ENCODE measurements around the gene SPAG9.

Gene SPAG9

DNA sequence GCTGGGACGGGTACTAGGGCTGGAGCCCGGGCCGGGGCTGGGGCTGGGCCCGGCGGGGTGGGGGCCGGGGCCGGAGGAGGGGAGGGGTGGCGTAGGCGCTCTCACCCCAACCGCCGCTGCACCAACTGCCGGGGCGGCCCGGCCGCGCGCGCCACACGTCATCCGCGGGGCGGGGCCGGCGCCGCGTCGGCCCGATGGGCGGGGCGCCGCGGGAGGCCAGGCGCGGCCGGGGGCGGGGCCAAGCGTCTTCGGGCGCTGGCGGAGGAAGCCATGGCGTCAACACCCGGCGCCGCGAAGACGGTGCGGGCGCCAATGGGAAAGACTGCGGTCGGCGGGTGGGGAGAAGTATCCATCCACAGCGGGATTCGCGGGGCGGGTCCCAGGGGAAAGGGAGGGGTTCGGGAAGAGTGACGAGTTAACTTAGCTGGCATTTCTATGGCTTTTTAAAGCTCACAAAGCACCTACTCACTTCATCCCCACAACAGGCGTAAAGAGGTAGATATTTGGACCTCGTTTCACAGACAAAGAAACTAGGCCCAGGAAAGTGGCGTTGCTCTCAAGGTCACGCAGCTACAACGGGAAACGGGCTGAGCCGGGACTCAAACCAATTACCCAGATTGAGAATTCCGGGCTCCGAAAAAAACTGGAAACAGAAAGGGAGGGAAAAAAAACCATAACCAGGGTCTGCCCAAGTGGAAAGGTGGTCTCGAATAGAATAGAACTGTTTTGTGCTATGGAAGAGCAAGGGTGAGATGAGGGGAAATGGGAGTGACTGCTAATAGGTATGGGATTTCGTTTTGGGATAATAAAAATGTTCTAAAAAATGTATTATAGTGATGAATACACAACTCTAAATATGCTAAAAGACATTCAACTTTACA, at the start of gene SPAG9:
TSS of gene SPAG9 (minus strand) at position 130 of the 881 bp plus-strand sequence. CDS start 212 bp downstream, outside the sequence.
- in situ Hi-C loops (cut with HindIII; ENCODE audit: low sequenced_read_pairs) = no loop called here

DNA sequence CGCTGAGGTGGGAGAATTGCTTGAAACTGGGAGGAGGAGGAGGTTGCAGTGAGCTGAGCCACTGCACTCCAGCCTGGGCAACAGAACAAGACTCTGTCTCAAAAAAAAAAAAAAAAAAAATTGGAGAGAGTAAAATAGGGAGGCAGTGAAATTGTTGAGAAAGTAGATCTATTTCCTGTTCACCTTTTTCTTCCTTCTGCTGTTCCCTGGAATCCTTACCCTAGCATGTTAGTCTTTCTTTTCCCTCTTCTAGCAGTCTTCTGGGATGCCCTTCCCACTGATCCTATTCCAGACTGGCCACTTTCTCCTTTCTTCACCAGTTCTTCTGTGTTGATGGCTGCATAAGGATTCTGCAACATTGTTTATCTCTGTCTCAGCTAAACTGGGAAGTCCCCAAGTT, 48.7 kb upstream of the SPAG9 start:
- in situ Hi-C loops (cut with HindIII; ENCODE audit: low sequenced_read_pairs) = no loop called here

GRCh38 chr17:51166987-51167931, 46.6 kb upstream of the SPAG9 start:
- in situ Hi-C loops (cut with HindIII; ENCODE audit: low sequenced_read_pairs) = no loop called here

DNA sequence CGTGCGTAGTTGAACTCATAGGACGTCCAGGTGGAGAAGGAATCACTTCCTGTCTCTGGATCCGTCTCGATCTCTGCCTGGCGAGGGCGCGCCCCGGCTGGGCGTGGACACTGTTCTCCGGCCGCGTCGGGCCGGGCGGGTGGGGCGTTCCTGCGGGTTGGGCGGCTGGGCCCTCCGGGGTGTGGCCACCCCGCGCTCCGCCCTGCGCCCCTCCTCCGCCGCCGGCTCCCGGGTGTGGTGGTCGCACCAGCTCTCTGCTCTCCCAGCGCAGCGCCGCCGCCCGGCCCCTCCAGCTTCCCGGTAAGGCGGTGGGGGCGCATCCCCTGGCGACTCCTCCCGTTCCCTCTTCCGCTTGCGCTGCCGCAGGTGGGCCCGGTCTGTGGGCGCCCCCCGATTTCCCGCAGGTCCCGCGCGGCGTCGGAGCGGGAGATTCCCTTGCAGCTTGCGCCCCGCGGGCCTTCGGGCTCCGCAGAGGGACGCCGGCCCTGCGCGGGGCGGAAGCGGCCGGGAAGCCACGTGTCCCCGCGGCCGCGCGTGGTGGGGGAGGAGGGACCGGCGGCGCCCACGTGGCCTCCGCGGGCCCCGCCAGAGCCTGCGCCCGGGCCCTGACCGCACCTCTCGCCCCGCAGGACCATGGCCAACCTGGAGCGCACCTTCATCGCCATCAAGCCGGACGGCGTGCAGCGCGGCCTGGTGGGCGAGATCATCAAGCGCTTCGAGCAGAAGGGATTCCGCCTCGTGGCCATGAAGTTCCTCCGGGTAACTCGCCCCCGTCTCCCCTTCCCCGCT, 45.7 kb upstream of the SPAG9 start, which contains the start of gene NME2:
TSS of gene NME2 (plus strand) at position 214 of the 789 bp plus-strand sequence. CDS start at position 634, 420 bp downstream.
- in situ Hi-C loops (cut with HindIII; ENCODE audit: low sequenced_read_pairs) = no loop called here

DNA sequence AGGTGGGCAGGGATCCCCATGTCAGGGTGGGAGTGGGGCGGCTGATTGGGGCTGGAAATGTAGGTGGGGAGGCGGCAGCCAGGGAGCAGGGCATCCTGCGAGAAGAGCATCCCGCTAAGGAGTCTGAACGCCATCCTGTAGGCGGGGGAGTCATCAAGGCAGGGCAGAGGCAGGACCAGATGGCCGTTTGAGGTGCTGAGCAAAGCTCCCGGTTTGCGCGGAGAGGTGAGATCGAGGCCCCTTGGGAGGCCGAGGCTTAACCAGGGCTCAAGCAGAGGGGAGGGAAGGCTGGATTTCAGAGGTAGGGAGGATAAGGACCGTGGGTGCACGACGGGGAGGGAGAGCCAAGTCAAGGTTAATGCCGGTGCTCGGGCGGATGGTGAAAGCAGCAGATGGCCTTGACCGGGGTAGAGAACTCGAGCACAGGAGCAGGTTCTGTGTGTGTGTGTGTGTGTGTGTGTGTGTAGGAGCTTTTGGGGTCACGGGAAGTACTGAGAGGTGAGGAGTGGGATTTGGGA, 45.1 kb upstream of the SPAG9 start:
- in situ Hi-C loops (cut with HindIII; ENCODE audit: low sequenced_read_pairs) = no loop called here

DNA sequence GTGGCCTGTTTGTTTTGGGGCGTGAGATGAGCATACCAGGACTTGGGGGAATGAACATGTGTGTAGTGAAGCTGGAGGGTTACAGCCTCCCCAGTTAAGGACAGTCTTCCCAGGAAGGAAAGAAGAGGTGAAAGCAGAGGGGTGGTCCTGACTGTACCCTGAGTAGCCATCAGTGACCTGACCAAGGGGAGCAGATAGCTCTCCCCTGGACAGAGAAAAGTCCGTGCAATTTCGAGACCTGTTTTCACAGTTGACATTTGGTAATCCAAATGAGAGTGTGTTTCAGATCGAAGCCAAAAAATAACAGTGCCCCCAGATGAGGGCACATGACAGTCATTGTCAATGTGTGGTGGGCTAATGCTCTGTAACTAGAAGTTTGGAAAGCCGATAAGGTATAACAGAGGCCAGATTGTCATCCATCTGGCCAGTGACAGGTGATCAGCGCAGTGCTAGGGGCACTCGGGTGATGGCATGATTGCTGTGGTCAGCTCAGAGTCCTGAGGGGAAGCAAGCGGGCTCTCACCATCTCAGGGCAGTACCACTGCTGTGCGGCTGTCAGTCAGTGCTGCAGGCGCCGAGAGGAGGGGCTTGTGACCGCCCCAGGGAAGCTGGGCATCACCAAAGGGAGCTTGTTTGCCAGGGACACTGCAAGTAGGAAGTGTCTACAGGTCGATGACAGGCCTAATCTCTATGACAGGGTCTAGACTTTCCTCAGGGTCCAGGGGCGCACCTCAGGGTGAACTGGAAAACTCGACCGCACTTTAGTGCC, 44.4 kb upstream of the SPAG9 start:
- in situ Hi-C loops (cut with HindIII; ENCODE audit: low sequenced_read_pairs) = no loop called here

GRCh38 chr17:51161541-51161940, 40.9 kb upstream of the SPAG9 start:
- in situ Hi-C loops (cut with HindIII; ENCODE audit: low sequenced_read_pairs) = no loop called here

GRCh38 chr17:51159604-51160003, 38.9 kb upstream of the SPAG9 start:
- in situ Hi-C loops (cut with HindIII; ENCODE audit: low sequenced_read_pairs) = no loop called here

DNA sequence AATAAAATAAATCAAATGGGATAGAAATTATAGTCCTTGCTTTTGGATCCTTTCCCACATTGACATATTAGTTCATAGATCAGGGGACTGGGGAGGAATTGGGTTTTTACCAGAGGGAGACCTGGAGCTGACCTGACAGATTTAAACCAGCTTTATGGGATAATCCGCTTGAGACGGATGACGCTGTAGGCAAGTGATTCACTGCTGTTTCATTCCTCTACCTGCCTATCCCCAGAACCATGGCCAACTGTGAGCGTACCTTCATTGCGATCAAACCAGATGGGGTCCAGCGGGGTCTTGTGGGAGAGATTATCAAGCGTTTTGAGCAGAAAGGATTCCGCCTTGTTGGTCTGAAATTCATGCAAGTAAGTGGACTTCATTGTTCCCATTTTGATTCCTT, 34.7 kb upstream of the SPAG9 start:
- in situ Hi-C loops (cut with HindIII; ENCODE audit: low sequenced_read_pairs) = no loop called here

DNA sequence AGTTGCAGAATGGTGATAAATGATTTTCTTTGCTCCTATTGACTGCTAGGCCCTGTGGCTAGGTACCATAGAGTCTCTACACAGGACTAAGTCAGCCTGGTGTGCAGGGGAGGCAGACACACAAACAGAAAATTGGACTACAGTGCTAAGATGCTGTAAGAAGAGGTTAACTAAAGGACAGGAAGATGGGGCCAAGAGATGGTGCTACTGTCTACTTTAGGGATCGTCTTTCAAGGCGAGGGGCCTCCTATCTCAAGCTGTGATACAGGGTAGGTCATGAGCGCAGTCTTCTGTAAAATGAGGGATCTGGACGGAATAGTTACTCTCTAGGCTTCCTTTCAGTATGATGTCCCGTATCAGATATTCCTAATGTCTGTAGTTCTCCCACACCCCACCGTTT, 33.5 kb upstream of the SPAG9 start:
- in situ Hi-C loops (cut with HindIII; ENCODE audit: low sequenced_read_pairs) = no loop called here

- in situ Hi-C loops (cut with HindIII; ENCODE audit: low sequenced_read_pairs) = no loop called here
Observed at GRCh38 chr17:51153210-51154072, 32.8 kb upstream of the SPAG9 start, which contains the start of gene NME1. TSS of gene NME1 (plus strand) at chr17:51153559. CDS start at chr17:51155655, 2,096 bp downstream.

DNA sequence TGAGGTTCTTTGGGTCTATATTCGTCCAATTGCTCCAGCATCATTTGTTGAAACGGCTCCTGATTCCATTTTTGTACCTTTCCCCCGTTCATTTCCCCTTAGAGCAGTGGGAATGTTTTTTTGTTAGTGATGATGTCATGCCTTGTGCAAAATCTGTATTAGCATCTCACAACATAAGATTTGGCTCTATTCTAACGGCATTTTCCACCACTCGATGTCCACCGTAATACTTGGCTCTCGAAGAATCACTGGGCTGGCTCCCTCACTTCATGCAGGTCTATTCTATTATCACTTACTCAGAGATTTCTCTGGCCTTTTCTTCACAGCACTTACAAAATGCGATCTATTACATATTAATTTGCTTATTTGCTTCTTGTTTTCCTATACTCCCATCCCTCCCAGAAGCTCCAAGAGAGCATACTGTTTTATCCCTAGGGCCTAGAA, 32.1 kb upstream of the SPAG9 start:
- in situ Hi-C loops (cut with HindIII; ENCODE audit: low sequenced_read_pairs) = no loop called here

DNA sequence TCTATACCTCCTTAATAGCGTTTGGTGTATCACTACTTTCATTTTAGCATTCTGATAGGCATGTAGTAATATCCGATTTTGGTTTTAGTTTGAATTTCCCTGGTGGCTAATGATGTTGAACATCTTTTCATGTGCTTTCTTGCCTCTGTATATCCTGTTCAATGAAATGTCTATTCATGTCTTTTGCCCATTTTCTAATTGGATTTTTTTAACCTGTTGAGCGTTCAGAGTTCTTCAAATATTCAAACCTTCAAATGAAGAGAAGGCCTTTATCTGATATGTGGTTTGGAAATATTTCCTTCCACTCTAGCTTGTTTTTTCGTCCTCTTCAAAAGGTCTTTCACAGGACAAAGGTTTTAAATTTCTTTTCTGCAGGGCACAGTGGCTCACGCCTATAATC, 30.3 kb upstream of the SPAG9 start:
- in situ Hi-C loops (cut with HindIII; ENCODE audit: low sequenced_read_pairs) = no loop called here

DNA sequence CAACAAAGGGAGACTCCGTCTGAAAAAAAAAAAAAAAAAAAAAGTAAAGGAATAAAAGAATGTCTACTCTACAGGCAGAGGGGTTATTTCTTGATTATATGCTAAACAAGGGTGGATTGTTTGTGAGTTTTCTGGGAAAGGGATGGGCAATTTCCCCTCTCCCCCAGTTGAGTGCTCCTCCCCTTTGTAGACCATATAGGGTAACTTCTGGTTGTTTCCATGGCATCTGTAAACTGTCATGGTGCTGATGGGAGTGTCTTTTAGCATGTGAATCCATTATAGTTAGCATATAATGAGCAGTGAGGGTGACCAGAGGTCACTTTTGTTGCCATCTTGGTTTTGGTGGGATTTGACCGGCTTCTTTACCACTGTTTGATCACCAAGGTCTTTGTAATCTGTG, 28.5 kb upstream of the SPAG9 start:
- in situ Hi-C loops (cut with HindIII; ENCODE audit: low sequenced_read_pairs) = no loop called here

DNA sequence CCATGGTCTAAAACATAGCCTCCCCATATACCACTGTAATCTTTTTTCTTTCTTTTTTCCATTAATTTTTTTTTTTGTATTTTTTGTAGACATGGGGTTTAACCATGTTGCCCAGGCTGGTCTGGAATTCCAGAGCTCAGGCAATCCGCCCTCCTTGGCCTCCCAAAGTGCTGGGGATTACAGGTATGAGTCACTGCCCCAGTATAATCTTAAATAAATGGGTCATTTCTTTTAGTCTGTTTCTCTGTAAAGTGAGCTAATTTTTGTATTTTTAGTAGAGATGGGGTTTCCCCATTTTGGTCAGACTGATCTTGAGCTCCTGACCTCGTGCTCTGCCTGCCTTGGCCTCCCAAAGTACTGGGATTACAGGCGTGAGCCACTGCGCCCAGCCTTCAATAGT, 27.0 kb upstream of the SPAG9 start:
- in situ Hi-C loops (cut with HindIII; ENCODE audit: low sequenced_read_pairs) = no loop called here

GRCh38 chr17:51144266-51145022, 23.8 kb upstream of the SPAG9 start:
- in situ Hi-C loops (cut with HindIII; ENCODE audit: low sequenced_read_pairs) = no loop called here

GRCh38 chr17:51142597-51142996, 21.9 kb upstream of the SPAG9 start:
- in situ Hi-C loops (cut with HindIII; ENCODE audit: low sequenced_read_pairs) = no loop called here

DNA sequence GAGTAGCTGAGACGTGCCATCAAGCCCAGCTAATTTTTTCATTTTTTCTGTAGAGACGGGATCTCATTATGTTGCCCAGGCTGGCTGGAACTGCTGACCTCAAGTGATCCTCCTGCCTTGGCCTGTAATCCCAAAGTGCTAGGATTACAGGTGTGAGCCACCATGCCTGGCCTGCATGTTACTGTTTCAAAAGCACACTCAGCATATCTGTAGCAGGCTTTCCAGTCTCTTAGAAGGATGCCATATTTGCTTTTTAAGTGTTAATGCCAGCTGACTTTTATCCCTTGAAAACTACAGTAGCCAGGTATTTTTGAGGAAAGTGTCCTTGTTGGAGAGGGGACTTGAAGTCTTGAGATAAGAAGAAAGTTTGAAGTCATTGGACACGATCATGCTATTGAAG, 15.3 kb upstream of the SPAG9 start:
- in situ Hi-C loops (cut with HindIII; ENCODE audit: low sequenced_read_pairs) = no loop called here
